NCI-H2107 treated with DMSO at 0.1 percent for 48 hours (cell line): ENCODE measurements around the gene CUBN.
"Not testable (repeated sequence)": the region's sequence is repeated elsewhere in the genome, so short reads cannot be mapped to it uniquely, and the experiment has no call there.

ENCODE experiments used
- DNase-seq: peaks from one replicate; lab custom pipeline; 2025; ENCODE audit not compliant: unreplicated experiment; lab: John Stamatoyannopoulos, UW

Gene CUBN

GRCh38 chr10:17141504-17142229, 12.1 kb upstream of the CUBN start:
- DNase-seq, result no peak

GRCh38 chr10:17140386-17140761, 10.8 kb upstream of the CUBN start:
- no peak for DNase-seq

DNA sequence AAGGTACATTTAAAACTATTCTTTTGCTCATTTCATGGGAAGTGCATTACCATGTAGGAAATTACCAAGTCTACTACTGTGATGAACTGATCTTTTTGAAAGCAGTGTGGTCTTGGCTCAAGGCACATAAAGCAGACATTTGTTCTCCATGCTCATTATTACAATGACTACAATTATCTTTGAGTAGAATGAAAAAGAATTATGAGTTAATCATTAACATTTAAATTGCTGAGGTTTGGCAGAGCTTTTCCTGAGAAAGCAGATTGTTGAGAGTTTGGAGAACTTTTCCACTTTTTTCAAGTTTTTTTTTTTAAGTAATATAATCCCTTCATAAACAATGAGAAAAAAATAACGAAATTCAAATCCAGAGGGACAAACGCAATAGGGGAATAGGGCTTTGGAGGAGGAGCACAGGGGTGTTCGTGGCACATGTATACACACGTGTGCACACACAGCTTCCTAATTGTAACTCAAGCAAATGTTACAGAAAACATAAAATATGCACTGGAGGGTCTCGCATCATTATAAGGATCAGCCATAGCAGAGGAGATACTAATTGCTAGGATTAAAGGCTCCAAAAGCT, 8.9 kb upstream of the CUBN start:
- no peak for DNase-seq

GRCh38 chr10:17134737-17135260, 5.2 kb upstream of the CUBN start:
- no peak for DNase-seq

DNA sequence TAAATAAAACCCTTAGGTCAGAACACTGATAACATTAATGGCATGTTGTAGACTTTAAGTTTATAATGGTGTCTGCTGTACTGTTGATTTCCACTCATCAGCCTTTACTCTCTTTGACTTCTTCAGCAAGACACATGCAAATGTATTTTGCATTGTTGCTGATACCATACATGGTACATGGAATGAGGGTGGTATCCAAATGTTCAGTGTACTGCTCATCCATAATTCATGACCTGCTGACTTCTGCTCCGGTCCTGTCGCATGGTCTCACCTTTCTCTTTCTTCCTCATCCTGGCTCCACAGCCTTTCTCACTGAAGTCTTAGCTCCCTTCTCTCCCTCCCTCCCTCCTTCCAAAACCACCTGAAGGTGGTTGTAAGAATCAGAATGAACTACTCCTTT, 4.7 kb upstream of the CUBN start:
- DNase-seq, result no peak

DNA sequence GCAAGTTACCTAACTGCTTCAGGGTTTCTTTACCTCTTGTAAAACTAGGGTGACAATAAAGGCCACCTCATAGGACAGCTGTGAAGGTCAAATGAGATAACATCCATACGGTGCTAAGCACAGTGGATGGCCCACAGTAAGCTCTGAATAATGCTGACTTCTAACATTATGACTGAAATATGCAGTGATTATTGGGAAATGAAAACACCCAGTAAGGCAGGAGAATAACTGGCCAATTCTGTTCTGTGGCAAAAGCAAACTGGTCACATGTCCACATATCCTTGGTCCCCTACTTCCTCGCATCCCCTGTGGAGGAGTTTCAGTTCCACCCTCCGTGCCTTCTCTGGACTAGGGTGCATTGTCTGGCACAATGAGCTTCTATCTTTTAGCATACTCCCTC, 1.4 kb downstream of the CUBN start:
- no peak for DNase-seq

DNA sequence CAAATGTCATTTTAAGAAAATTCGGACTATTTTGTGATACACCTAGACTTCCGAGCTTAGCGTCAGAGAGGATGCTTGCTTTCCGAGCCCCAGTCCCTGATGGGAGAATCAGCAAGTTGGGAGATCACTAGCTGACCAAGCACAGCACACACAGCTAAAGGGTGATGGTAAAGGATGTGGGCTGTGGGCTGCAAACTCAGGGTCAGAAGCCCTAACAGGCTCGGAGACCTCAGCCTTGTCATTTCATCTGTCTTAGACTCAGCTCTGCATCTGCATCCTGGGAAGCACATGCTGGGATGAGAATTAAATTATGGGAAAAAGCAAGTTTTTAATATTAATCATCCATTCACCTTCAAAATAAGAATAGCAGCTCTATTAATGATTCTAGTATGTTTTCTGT, 3.3 kb downstream of the CUBN start:
- DNase-seq, result no peak

DNA sequence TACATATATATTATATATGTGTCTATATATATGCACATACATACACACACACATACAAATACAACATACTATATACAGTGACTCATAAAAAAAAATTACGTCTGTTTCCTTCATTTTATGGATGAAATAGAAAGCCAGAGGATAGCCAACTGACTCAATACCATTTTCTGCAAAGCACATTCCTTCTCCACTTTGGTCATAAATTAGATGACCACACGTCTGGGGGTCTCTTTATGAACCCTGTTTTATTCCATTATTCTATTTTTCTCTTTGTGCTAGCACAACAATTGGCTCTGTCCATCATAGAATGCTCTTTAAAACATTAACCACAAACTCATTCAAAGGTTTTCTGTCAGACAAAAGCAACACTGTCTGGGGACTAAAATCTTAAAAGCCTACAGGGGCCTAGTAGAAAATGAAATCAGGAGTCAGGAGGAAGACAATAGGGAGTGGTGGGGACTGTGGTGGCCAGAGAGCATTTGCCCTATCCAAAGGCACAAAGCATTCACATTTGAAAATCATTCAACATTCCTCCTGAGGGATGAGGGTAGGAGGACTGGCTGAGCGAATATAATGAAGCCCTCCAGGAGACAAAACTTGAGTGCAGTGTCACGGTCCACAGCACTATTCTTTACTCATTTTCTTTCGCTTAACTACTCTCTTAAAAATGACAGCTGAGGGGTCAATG, 4.3 kb downstream of the CUBN start:
- DNase-seq, result no peak

GRCh38 chr10:17123961-17124360, 5.7 kb downstream of the CUBN start:
- no peak for DNase-seq

DNA sequence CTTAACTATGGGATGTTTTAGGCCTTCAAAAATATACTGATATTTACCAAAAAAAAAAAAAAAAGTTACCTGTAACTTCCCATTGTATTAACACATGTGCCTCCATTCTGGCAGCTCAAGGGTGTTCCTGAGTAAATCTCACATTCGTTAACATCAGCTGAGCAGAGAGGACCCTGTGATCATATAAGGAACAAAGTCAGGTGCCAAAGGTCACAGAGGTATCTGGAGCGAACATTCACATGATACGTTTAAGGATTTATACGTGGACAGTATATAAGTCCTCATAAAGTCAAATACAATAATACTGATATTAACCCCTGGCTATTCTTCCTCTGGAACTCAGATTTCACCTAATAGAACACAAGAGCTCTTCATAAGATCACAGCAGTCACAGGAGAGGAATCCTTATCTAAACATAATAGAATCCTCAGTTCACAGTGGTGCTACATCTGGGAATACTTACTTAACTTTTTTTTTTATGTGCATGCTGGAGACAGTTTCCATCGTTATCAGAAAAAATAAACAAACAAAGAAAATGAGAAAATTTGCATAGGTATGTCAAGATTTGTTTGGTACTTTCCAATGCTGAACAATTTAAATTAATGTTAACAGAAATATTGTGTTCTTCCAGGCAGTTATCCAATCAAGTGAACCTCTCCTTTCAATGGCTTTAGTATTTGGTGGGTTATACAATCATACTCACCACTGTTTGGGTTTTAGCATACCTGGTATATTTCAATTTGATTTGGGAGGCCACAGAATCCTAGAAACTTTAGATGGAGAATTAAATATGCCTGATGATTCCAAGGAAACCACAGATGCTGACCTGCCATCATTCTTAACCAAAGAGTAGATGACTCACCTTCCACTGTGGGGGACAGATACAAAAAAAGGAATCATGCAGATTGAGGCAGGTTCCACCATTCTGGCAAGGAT, 6.6 kb downstream of the CUBN start:
- DNase-seq, result no peak

DNA sequence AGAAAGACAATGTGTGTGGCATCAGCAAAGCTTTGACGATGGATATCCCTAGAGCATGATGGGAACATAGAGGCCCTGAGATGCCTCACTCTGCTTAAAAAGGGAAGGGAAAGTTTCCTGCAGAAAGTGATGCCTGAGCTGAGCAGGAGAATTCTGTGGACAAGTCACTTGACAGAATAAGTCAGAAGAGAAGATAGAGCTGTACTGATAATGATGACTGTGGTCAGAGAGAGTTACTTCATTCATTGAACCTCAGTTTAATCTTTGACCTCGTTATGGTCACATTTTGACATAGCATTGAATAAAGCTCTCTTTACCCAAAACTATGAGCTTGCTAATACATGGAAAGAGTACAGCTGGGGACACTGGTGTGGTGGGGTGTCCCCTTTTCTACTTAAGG, 7.6 kb downstream of the CUBN start:
- DNase-seq, result no peak

- DNase-seq, result no peak
Measured at GRCh38 chr10:17120694-17121093, 8.9 kb downstream of the CUBN start.

DNA sequence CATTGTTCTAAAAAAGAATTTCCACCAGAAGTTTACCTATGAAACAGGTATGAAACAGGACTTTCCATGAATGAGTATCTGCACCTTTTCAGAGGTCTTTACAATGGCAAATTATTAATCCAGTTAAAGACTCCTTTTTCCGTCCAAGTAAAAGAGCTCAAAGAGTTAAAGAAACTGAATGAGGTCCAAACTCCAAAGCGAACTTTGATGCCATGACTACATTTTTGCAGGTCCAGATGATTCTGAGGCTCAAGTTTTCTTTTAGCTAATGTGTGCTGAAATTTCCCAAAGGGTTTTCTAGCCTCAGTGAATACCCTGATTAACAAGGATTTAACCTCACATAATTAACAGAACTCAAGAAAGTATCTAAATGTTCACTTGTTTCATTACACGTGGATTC, 9.8 kb downstream of the CUBN start:
- DNase-seq, result no peak

GRCh38 chr10:17116193-17116592, 13.4 kb downstream of the CUBN start:
- DNase-seq, result no peak

DNA sequence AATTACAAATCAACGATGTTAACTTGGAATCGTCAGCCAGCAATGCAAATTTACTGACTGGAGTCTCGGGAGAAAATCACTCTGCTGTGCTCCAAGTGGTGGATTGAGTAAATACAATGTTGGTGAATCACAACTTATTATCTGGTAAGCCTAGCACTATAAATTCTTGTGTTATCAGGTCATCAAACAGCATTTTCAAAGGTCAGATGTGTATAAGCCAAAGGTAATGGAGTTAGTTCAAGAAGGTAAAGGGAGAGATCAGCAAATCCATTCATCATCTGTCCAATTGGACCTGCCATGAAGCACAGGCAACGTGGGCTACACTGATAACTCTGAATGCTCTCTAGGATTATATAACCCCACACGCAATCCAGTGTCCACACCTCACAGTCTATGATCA, 13.9 kb downstream of the CUBN start:
- DNase-seq, result no peak

- DNase-seq, result not testable (repeated sequence)
Measured at GRCh38 chr10:17114878-17115444, 14.7 kb downstream of the CUBN start.

- DNase-seq, result no peak
Measured at GRCh38 chr10:17113889-17114540, 15.6 kb downstream of the CUBN start.

GRCh38 chr10:17113346-17113745, 16.3 kb downstream of the CUBN start:
- DNase-seq, result no peak

- DNase-seq, result no peak
Measured at GRCh38 chr10:17112566-17112965, 17.0 kb downstream of the CUBN start.

DNA sequence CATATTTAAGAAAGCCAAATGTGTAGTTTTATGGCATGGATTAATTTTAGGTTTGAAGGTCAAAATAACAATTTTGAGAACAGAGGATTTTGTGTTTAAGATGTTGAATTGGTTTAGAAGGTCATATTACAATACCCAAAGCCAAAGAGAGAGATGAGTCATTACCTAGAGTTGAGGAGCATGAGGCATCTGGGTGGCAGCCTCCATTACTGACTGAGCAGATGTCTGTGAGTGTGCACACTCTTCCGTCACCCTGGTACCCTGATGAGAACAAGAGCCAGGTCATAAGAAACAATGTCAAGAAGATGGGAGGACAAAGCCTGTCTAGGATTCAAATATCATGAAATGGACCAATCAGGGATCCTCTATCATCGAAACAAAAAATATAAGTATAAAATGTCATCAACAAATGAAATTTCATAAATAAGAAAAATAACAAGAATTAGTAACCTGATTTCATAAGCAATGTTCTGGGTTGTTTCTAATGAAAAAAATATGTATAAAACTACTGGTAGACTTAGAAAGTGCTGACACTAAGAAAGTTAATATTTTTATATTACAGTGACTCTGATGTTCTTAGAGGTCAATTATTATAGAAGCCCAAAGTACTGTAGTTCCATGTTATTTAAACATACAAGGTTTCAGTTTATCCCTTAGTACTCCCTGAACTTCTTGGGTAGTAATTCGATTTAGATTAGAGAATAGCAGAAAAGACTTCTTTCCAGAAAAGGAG, 20.0 kb downstream of the CUBN start:
- no peak for DNase-seq
